GM23338 (cell line): ENCODE measurements around the gene FBXW8. TPM values are rescaled to one million over a fixed set of nuclear protein-coding genes. Genes with fewer than 3 reads are reported as not detected.

ENCODE experiments used
- ATAC-seq: fragments of 200-7000 bp; cut with Tn5 transposase; 3 replicates; pipeline ENCODE4 v1.9.1; 2020
- DNase-seq: peaks from one replicate; pipeline ENCODE4 v3.0.0-alpha.2; 2015; ENCODE audit warnings: low spot score
- H2AFZ ChIP-seq: fragments of 200-600 bp; sonication (generic); 2 replicates; pipeline ENCODE4 v1.8.0; 2016; ENCODE audit warnings: antibody characterized with exemption, mild to moderate bottlenecking, moderate library complexity
- H3F3A ChIP-seq: fragments of 200-600 bp; sonication (generic); replicated peaks from 2 replicates; pipeline ENCODE4 v1.8.0; 2017; ENCODE audit warnings: antibody characterized with exemption, mixed run types, low read depth
- H3K27ac ChIP-seq: fragments of 200-600 bp; sonication (generic); 2 replicates; pipeline ENCODE4 v1.6.1; 2016; ENCODE audit warnings: low read depth
- H3K27me3 ChIP-seq: fragments of 200-600 bp; sonication (generic); 2 replicates; pipeline ENCODE4 v1.8.0; 2016; ENCODE audit warnings: mild to moderate bottlenecking, mixed run types, moderate library complexity; ENCODE audit not compliant: insufficient read depth
- H3K36me3 ChIP-seq: fragments of 200-600 bp; sonication (generic); 2 replicates; pipeline ENCODE4 v1.8.0; 2016; ENCODE audit warnings: mild to moderate bottlenecking; ENCODE audit not compliant: insufficient read depth
- H3K4me1 ChIP-seq: fragments of 200-600 bp; sonication (generic); 2 replicates; pipeline ENCODE4 v1.8.0; 2016; ENCODE audit warnings: mild to moderate bottlenecking, moderate library complexity; ENCODE audit not compliant: insufficient read depth
- H3K4me2 ChIP-seq: fragments of 200-600 bp; sonication (generic); 2 replicates; pipeline ENCODE4 v1.7.1; 2017; ENCODE audit warnings: mixed run types
- H3K4me3 ChIP-seq: fragments of 200-600 bp; sonication (generic); 2 replicates; pipeline ENCODE4 v1.6.1; 2016; ENCODE audit warnings: mixed run types
- H3K79me2 ChIP-seq: fragments of 200-600 bp; sonication (generic); replicated peaks from 2 replicates; pipeline ENCODE4 v1.8.0; 2017; ENCODE audit warnings: mild to moderate bottlenecking; ENCODE audit not compliant: insufficient read depth
- H3K9me2 ChIP-seq: fragments of 200-600 bp; sonication (generic); 2 replicates; pipeline ENCODE4 v1.8.0; 2017; ENCODE audit not compliant: insufficient read depth
- H4K20me1 ChIP-seq: fragments of 200-600 bp; sonication (generic); replicated peaks from 2 replicates; pipeline ENCODE4 v1.8.0; 2017; ENCODE audit warnings: mild to moderate bottlenecking; ENCODE audit not compliant: insufficient read depth
- H3K27ac Mint-ChIP-seq: 2 replicates; pipeline ENCODE4 v1.8.0; 2020; ENCODE audit warnings: inconsistent platforms, mild to moderate bottlenecking, moderate library complexity, mixed read lengths
- H3K27me3 Mint-ChIP-seq: 3 replicates; pipeline ENCODE4 v1.8.0; 2022; ENCODE audit warnings: low read depth, mild to moderate bottlenecking, moderate library complexity, mixed read lengths, inconsistent platforms; ENCODE audit not compliant: insufficient read depth, poor library complexity
- H3K36me3 Mint-ChIP-seq: 3 replicates; pipeline ENCODE4 v1.8.0; 2021; ENCODE audit warnings: low read depth, mild to moderate bottlenecking, inconsistent platforms, moderate library complexity, mixed read lengths
- H3K4me1 Mint-ChIP-seq: 3 replicates; pipeline ENCODE4 v1.8.0; 2020; ENCODE audit warnings: mild to moderate bottlenecking, inconsistent platforms, mixed read lengths
- H3K4me3 Mint-ChIP-seq: 3 replicates; pipeline ENCODE4 v1.8.0; 2021; ENCODE audit warnings: moderate library complexity, mild to moderate bottlenecking, inconsistent platforms, mixed read lengths
- H3K9me3 Mint-ChIP-seq: 3 replicates; pipeline ENCODE4 v1.8.0; 2020; ENCODE audit warnings: moderate library complexity, mild to moderate bottlenecking, inconsistent platforms, mixed read lengths
- CTCF ChIP-seq, 2 experiments: fragments of 200-600 bp in 1 of 2; sonication (generic) in 1 of 2; conservative IDR thresholded peaks; 2 replicates each; pipeline versions ENCODE4 v1.5.1 to v1.6.1; 2016 to 2017; ENCODE audit warnings: antibody characterized with exemption in 2 of 2, low read depth in 2 of 2, mild to moderate bottlenecking in 2 of 2, moderate library complexity in 1 of 2
- POLR2AphosphoS5 ChIP-seq: IDR thresholded peaks from 2 replicates; pipeline ENCODE4 v1.6.1; 2016; ENCODE audit warnings: antibody characterized with exemption, low read depth
- REST ChIP-seq: IDR thresholded peaks from one replicate; pipeline ENCODE4 v1.6.1; 2018; ENCODE audit warnings: antibody characterized with exemption; ENCODE audit not compliant: unreplicated experiment
- STAT1 ChIP-seq: IDR thresholded peaks from one replicate; pipeline ENCODE4 v1.6.1; 2016; ENCODE audit warnings: antibody characterized with exemption; ENCODE audit not compliant: unreplicated experiment
- ZNF114 ChIP-seq: fragments of 250-450 bp; sonication (Bioruptor Pico); IDR thresholded peaks from 2 replicates; pipeline ENCODE4 v1.5.0; 2020; ENCODE audit warnings: mild to moderate bottlenecking, moderate library complexity
- ZNF331 ChIP-seq: fragments of 250-450 bp; sonication (Bioruptor Pico); IDR thresholded peaks from 2 replicates; pipeline ENCODE4 v1.5.0; 2020; ENCODE audit warnings: low read depth, mild to moderate bottlenecking, moderate library complexity
- polyA plus RNA-seq: library from polyadenylated mRNA; unstranded; fragments of >200 nt; fragmentation: Nextera tagmentation; extraction: Ambion mirVana; gene quantifications from 2 replicates; pipeline ENCODE4 v1.2.1, GENCODE V29; 2016
- total RNA-seq: library from RNA; depleted of rRNA; stranded (reverse); fragments of >200 nt; shearing (Covaris generic); gene quantifications from 2 replicates; pipeline ENCODE4 v1.2.3, GENCODE V29; 2014

Gene FBXW8
- total and polyA plus RNA-seq, 2 experiments from 2014 or later: 4.6 to 13.9 TPM

- Histone ChIP-seq H4K20me1 (no peaks in the 10 kb centered on the region; the same call in 1 of the 2 replicates), H3K27me3 (no peaks in the 10 kb centered on the region), H3K79me2 (peaks cover 14% of the 10 kb centered on the region), H3K4me2 (no peak overlapping the region), H3K9me2 (no peaks in the 10 kb centered on the region), H3K27ac (no peak overlapping the region), H2AFZ (no peak overlapping the region), H3F3A (no peaks in the 10 kb centered on the region), H3K4me1 (no peaks in the 10 kb centered on the region), H3K36me3 (no peaks in the 10 kb centered on the region; the same call in none of the 2 replicates), H3K4me3 (no peak overlapping the region)
- no peak for DNase-seq
- Mint-ChIP-seq H3K9me3 (no peaks in the 10 kb centered on the region), H3K27ac (no peak overlapping the region), H3K36me3 (peaks cover 10% of the 10 kb centered on the region; the same call in 2 of the 3 replicates), H3K4me3 (no peak overlapping the region), H3K4me1 (peaks cover 20% of the 10 kb centered on the region), H3K27me3 (no peaks in the 10 kb centered on the region)
- 0 out of 4 replicates have a peak, but pooled peaks of 1 of the 2 experiments have one; percentile 15 for TF ChIP-seq CTCF (conservative IDR thresholded peaks at IDR 0.05; ENCODE audit: low read depth in 2 of 2)
- TF ChIP-seq STAT1: no peak
- ATAC-seq: no peak
These were observed 15.8 kb downstream of the FBXW8 start for GRCh38 chr12:116926283-116927243.

- Histone ChIP-seq H3K27me3 (no peaks in the 10 kb centered on the region), H3K27ac (no peak overlapping the region), H2AFZ (no peak overlapping the region), H3K4me1 (no peaks in the 10 kb centered on the region), H3F3A (no peaks in the 10 kb centered on the region), H3K4me3 (no peak overlapping the region), H3K4me2 (no peak overlapping the region), H3K36me3 (no peaks in the 10 kb centered on the region; the same call in none of the 2 replicates), H3K9me2 (no peaks in the 10 kb centered on the region), H4K20me1 (no peaks in the 10 kb centered on the region; the same call in none of the 2 replicates), H3K79me2 (peaks cover 14% of the 10 kb centered on the region)
- peaks cover 10% of the 10 kb centered on the region; the same call in 2 of the 3 replicates for H3K36me3 Mint-ChIP-seq
- no peaks in the 10 kb centered on the region for H3K9me3 Mint-ChIP-seq
- DNase-seq (no peak), ATAC-seq (no peak)
- H3K4me1 Mint-ChIP-seq: peaks cover 20% of the 10 kb centered on the region
- no peak overlapping the region for H3K4me3 Mint-ChIP-seq
- no peaks in the 10 kb centered on the region for H3K27me3 Mint-ChIP-seq
- H3K27ac Mint-ChIP-seq: peak overlapping the region; percentile 70; the same call in 1 of the 2 replicates
- TF ChIP-seq REST (no peak), ZNF114 (CRISPR knock-in tag) (no peak), ZNF331 (CRISPR knock-in tag) (no peak), POLR2AphosphoS5 (no peak)
These were observed 16.6 kb downstream of the FBXW8 start for GRCh38 chr12:116927244-116927940.
